ENCODE data around the gene DSCAM. TPM values are rescaled to one million over a fixed set of nuclear protein-coding genes. Genes with fewer than 3 reads are reported as not detected.

DSCAM gene
- total RNA-seq, 1 donor: not detected

GRCh38 chr21:40020651-40021050 lies 826.3 kb downstream of the DSCAM start:
- no peak overlapping the region for H3K4me3 ChIP-seq (ENCODE audit: low read depth, low read length)
- DNase-seq (ENCODE audit: low read depth): no peak
- TF ChIP-seq, protein P1, sequence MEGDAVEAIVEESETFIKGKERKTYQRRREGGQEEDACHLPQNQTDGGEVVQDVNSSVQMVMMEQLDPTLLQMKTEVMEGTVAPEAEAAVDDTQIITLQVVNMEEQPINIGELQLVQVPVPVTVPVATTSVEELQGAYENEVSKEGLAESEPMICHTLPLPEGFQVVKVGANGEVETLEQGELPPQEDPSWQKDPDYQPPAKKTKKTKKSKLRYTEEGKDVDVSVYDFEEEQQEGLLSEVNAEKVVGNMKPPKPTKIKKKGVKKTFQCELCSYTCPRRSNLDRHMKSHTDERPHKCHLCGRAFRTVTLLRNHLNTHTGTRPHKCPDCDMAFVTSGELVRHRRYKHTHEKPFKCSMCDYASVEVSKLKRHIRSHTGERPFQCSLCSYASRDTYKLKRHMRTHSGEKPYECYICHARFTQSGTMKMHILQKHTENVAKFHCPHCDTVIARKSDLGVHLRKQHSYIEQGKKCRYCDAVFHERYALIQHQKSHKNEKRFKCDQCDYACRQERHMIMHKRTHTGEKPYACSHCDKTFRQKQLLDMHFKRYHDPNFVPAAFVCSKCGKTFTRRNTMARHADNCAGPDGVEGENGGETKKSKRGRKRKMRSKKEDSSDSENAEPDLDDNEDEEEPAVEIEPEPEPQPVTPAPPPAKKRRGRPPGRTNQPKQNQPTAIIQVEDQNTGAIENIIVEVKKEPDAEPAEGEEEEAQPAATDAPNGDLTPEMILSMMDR (IDR thresholded peaks at IDR 0.05; ENCODE audit: insufficient read depth, low read depth, low read length): no peak

GRCh38 chr21:40018871-40019475 lies 828.0 kb downstream of the DSCAM start:
- DNase-seq (ENCODE audit: low read depth): no peak

GRCh38 chr21:40016667-40017066 lies 830.3 kb downstream of the DSCAM start:
- DNase-seq (ENCODE audit: low read depth): no peak
- H3K4me3 ChIP-seq (ENCODE audit: low read depth, low read length): no peak overlapping the region
- TF ChIP-seq, protein P1 (IDR thresholded peaks at IDR 0.05; ENCODE audit: insufficient read depth, low read depth, low read length): no peak

More at GRCh38 chr21:40018871-40019475, 828.0 kb downstream of the DSCAM start:
- no peak overlapping the region for H3K4me3 ChIP-seq (ENCODE audit: low read depth, low read length)
- TF ChIP-seq, protein P1 (IDR thresholded peaks at IDR 0.05; ENCODE audit: insufficient read depth, low read depth, low read length): no peak

- DNase-seq (ENCODE audit: low read depth): no peak
- TF ChIP-seq, protein P1 (IDR thresholded peaks at IDR 0.05; ENCODE audit: insufficient read depth, low read depth, low read length): no peak
- no peak overlapping the region for H3K4me3 ChIP-seq (ENCODE audit: low read depth, low read length)
Measured at GRCh38 chr21:40016234-40016633, 830.7 kb downstream of the DSCAM start.

GRCh38 chr21:40015818-40016217 lies 831.1 kb downstream of the DSCAM start:
- TF ChIP-seq, protein P1 (IDR thresholded peaks at IDR 0.05; ENCODE audit: insufficient read depth, low read depth, low read length): no peak
- no peak for DNase-seq (ENCODE audit: low read depth)
- no peak overlapping the region for H3K4me3 ChIP-seq (ENCODE audit: low read depth, low read length)

- TF ChIP-seq, protein P1 (IDR thresholded peaks at IDR 0.05; ENCODE audit: insufficient read depth, low read depth, low read length): no peak
Measured at GRCh38 chr21:40014394-40014793, 832.6 kb downstream of the DSCAM start.

More at GRCh38 chr21:40014394-40014793, 832.6 kb downstream of the DSCAM start:
- DNase-seq (ENCODE audit: low read depth): no peak
- no peak overlapping the region for H3K4me3 ChIP-seq (ENCODE audit: low read depth, low read length)
